ENCODE data around the gene GSAP.
"Not testable (repeated sequence)": the region's sequence is repeated elsewhere in the genome, so short reads cannot be mapped to it uniquely, and the experiment has no call there.

Gene GSAP, protein sequence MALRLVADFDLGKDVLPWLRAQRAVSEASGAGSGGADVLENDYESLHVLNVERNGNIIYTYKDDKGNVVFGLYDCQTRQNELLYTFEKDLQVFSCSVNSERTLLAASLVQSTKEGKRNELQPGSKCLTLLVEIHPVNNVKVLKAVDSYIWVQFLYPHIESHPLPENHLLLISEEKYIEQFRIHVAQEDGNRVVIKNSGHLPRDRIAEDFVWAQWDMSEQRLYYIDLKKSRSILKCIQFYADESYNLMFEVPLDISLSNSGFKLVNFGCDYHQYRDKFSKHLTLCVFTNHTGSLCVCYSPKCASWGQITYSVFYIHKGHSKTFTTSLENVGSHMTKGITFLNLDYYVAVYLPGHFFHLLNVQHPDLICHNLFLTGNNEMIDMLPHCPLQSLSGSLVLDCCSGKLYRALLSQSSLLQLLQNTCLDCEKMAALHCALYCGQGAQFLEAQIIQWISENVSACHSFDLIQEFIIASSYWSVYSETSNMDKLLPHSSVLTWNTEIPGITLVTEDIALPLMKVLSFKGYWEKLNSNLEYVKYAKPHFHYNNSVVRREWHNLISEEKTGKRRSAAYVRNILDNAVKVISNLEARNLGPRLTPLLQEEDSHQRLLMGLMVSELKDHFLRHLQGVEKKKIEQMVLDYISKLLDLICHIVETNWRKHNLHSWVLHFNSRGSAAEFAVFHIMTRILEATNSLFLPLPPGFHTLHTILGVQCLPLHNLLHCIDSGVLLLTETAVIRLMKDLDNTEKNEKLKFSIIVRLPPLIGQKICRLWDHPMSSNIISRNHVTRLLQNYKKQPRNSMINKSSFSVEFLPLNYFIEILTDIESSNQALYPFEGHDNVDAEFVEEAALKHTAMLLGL

DNA sequence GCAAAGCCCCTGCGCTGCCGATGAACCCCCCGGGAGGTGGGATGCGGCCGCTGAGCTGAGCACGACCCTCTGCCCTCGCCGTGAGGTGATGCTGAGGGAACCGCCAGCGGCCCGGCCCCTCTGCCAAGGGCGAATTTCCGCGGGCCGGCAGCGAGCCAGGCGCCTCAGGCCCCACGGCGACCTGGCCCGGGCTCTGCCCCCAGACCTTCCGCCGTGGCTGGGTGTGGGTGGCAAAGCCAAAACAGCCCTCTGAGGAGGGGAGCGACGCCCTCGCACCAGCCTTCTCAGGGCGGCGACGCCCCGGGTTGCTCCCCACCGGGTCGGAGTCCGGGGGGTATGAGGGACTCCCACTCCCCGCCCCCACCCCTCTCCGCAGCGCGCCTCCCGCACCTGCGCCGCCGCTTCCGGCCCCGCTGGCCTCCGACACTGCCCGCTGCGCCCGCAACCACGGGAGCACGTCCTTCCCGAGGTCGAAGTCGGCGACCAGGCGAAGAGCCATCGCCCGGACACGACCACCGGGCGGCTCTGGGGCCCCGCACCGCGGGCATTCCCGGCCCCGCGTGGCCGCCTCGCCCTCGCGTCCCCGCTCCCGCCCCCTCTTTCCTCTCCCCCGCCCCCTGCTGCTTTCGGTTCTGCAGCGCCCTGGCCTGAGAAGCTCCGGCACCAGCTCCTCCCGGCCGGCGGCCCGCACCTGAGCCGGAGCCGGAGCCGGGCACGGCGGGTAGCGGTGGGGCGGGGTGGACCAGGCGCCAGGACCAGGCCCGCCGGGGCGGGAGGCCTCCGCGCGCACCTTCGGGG, at the start of gene GSAP:
Gene GSAP (minus strand): TSS at position 527 of the 798 bp plus-strand sequence. CDS start 28 bp downstream, at position 499.
- no peak within 1 kb of the TSS for H3K4me3 ChIP-seq (ENCODE audit: low read length)
- peaks cover 14% of the 10 kb centered on the region for H3K4me1 ChIP-seq (ENCODE audit: insufficient read depth, low read length)
- H3K27me3 ChIP-seq (ENCODE audit: insufficient read depth, low read length): no peaks in the 10 kb centered on the region
- no peaks in the 10 kb centered on the region for H3K36me3 ChIP-seq (ENCODE audit: insufficient read depth, low read length)
- no peaks in the 10 kb centered on the region for H3K9me3 ChIP-seq (ENCODE audit: low read length)
- no peak within 1 kb of the TSS for H2AFZ ChIP-seq (ENCODE audit: low read depth, low read length)

DNA sequence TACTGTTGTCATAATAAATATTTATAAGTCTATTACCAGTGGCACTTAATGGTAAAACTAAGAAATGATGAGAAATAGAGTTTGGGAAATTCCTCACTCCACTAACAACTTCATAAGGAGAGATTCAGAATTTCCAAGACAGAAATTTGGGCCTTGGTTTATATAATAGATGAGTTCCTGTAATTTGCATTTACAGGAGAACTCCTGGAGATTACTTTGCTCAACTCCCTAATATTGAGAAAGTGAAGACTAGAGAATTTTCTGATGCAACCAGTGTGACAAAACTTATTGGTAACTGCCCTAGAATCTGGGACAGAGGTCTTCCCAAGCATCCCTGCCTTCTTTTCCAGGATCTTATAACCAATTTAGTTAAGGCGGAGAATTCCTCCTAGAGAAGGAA, 49.1 kb upstream of the GSAP start:
- H2AFZ ChIP-seq (ENCODE audit: low read depth, low read length): no peak overlapping the region
- H3K36me3 ChIP-seq (ENCODE audit: insufficient read depth, low read length): no peaks in the 10 kb centered on the region
- H3K9me3 ChIP-seq (ENCODE audit: low read length): no peaks in the 10 kb centered on the region
- no peaks in the 10 kb centered on the region for H3K27me3 ChIP-seq (ENCODE audit: insufficient read depth, low read length)
- H3K4me1 ChIP-seq (ENCODE audit: insufficient read depth, low read length): no peaks in the 10 kb centered on the region
- no peak overlapping the region for H3K4me3 ChIP-seq (ENCODE audit: low read length)

DNA sequence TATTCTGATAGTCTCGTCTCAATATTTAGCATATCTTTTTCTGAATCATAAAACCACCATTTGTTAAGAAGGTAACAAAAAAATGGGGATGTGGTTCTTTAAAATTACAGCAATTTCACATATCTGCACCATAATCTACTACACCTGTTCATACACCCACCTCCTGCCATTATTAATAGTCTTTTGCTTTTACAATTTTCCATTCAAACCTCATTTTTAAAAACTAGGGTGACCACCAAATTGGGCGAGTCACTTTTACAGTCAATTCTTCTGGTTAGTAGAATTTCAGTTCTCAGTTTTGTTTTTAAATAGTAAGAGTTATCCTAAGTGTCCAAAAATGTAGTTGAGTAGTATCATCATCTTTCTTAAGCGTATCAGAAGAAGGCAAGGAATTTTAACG, 48.4 kb upstream of the GSAP start:
- Histone ChIP-seq H3K4me1 (ENCODE audit: insufficient read depth, low read length) (no peaks in the 10 kb centered on the region), H3K9me3 (ENCODE audit: low read length) (no peaks in the 10 kb centered on the region), H3K27me3 (ENCODE audit: insufficient read depth, low read length) (no peaks in the 10 kb centered on the region), H3K36me3 (ENCODE audit: insufficient read depth, low read length) (no peaks in the 10 kb centered on the region), H3K4me3 (ENCODE audit: low read length) (no peak overlapping the region), H2AFZ (ENCODE audit: low read depth, low read length) (no peak overlapping the region)

DNA sequence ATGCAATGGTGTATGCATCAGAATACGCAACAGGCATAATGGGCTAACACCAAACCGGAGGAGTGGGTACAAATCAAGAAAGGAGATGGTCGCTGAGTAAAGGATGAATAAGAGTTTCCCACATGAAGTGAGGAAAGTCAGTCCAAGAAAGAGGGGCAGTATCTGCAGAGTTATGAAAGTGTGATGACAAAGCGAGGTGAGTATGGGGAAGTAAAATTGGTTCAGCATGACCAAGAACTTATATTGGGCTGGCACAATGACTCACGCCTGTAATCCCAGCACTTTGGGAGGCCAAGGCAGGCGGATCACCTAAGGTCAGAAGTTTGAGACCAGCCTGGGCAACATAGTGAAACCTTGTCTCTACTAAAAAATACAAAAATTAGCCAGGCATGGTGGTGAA, 47.5 kb upstream of the GSAP start:
- not testable (repeated sequence) for H3K27me3 ChIP-seq (ENCODE audit: insufficient read depth, low read length); H3K9me3 ChIP-seq (ENCODE audit: low read length); H3K4me3 ChIP-seq (ENCODE audit: low read length); H3K4me1 ChIP-seq (ENCODE audit: insufficient read depth, low read length); H2AFZ ChIP-seq (ENCODE audit: low read depth, low read length); H3K36me3 ChIP-seq (ENCODE audit: insufficient read depth, low read length)

- H3K4me3 ChIP-seq (ENCODE audit: low read length): no peak overlapping the region
- no peaks in the 10 kb centered on the region for H3K9me3 ChIP-seq (ENCODE audit: low read length)
- H3K27me3 ChIP-seq (ENCODE audit: insufficient read depth, low read length): no peaks in the 10 kb centered on the region
- H3K36me3 ChIP-seq (ENCODE audit: insufficient read depth, low read length): no peaks in the 10 kb centered on the region
- no peak overlapping the region for H2AFZ ChIP-seq (ENCODE audit: low read depth, low read length)
- no peaks in the 10 kb centered on the region for H3K4me1 ChIP-seq (ENCODE audit: insufficient read depth, low read length)
Observed at GRCh38 chr7:77461842-77462241, 45.7 kb upstream of the GSAP start.

DNA sequence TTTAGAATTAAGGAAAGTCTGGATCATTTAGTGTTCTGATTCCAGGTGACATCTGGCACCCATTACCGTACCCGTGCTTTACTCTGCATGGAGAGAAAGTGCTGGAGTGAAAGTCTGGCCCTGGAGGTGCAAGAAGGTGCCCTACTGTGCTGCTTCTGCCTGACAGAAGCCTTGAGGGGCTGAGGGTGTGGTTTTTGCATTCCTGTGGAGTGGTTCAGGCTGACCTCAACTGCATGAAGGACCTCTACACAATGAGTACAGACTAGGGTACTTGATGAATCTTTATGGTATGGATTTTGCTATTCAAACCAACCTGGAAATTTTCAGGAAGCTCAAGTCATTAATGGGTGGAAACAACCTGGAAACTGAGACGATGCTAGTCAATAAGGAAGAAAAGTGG, 45.1 kb upstream of the GSAP start:
- H3K9me3 ChIP-seq (ENCODE audit: low read length): no peaks in the 10 kb centered on the region

DNA sequence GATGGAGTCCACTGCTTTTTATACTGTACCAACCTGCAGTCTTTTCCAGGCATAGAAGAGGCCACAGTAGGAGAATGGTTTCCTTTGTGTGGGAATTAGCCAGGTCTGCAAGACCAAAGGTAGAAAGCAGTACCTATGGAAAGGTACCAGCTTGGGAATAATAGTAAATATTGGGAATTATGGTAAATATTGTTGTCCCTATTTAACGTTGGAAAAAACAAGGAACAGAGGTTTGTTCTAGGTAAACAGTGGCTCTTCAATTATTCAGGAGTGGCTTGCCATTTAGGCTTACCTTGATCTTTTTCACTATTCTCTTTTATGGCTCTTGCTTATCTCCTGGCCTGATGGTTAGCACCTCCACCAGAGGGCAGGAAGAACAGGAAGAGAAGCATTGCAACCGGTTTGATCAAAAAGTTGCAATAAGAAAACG, 43.9 kb upstream of the GSAP start:
- Histone ChIP-seq H3K36me3 (ENCODE audit: insufficient read depth, low read length) (no peaks in the 10 kb centered on the region), H2AFZ (ENCODE audit: low read depth, low read length) (no peak overlapping the region), H3K4me1 (ENCODE audit: insufficient read depth, low read length) (no peaks in the 10 kb centered on the region), H3K27me3 (ENCODE audit: insufficient read depth, low read length) (no peaks in the 10 kb centered on the region), H3K9me3 (ENCODE audit: low read length) (no peaks in the 10 kb centered on the region), H3K4me3 (ENCODE audit: low read length) (no peak overlapping the region)

More for the DNA sequence above, 45.1 kb upstream of the GSAP start:
- H3K27me3 ChIP-seq (ENCODE audit: insufficient read depth, low read length): no peaks in the 10 kb centered on the region
- no peak overlapping the region for H2AFZ ChIP-seq (ENCODE audit: low read depth, low read length)
- H3K36me3 ChIP-seq (ENCODE audit: insufficient read depth, low read length): no peaks in the 10 kb centered on the region
- no peak overlapping the region for H3K4me3 ChIP-seq (ENCODE audit: low read length)
- H3K4me1 ChIP-seq (ENCODE audit: insufficient read depth, low read length): no peaks in the 10 kb centered on the region

DNA sequence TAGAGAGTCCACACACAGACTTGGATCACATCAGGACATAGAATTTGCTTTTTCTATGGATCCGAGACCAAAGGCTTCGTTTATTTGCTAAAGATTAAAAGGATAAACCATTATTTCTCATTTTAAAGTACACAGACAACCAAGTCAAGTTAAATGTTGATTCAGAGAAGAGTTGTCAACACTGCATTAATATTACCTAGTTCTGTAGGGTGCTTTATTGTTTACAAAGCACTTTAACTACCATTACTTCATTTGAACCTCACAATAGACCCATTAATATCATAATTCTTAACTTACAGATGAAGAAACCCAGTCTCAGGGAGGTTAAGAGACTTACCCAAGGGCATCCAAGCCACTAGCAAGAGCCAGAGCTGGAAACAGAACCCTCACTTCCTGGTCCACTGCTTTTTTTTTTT, 43.2 kb upstream of the GSAP start:
- H3K9me3 ChIP-seq (ENCODE audit: low read length): no peaks in the 10 kb centered on the region
- no peaks in the 10 kb centered on the region for H3K36me3 ChIP-seq (ENCODE audit: insufficient read depth, low read length)
- no peak overlapping the region for H2AFZ ChIP-seq (ENCODE audit: low read depth, low read length)
- H3K4me1 ChIP-seq (ENCODE audit: insufficient read depth, low read length): no peaks in the 10 kb centered on the region
- H3K4me3 ChIP-seq (ENCODE audit: low read length): no peak overlapping the region
- H3K27me3 ChIP-seq (ENCODE audit: insufficient read depth, low read length): no peaks in the 10 kb centered on the region

DNA sequence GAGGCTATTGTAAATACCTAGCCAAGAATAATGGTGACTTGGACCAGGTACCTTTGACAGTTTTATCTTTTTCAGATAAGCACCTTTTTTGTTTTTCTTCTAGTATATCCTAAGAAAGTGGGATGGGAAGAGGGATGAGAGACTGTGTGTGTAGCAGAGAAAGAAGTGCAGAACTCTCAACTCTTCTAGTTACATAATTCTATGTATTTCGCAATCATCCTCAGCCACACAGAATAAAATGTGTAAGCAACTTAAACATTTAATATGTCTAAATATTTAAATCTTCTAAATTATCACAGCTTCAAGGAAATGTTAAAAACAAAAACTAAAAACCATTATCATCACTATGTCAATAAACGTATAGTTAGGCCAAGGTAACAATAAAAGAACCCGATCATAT, 42.6 kb upstream of the GSAP start:
- H3K9me3 ChIP-seq (ENCODE audit: low read length): no peaks in the 10 kb centered on the region
- H3K36me3 ChIP-seq (ENCODE audit: insufficient read depth, low read length): no peaks in the 10 kb centered on the region
- no peaks in the 10 kb centered on the region for H3K27me3 ChIP-seq (ENCODE audit: insufficient read depth, low read length)
- no peak overlapping the region for H3K4me3 ChIP-seq (ENCODE audit: low read length)
- H3K4me1 ChIP-seq (ENCODE audit: insufficient read depth, low read length): no peaks in the 10 kb centered on the region
- H2AFZ ChIP-seq (ENCODE audit: low read depth, low read length): no peak overlapping the region

DNA sequence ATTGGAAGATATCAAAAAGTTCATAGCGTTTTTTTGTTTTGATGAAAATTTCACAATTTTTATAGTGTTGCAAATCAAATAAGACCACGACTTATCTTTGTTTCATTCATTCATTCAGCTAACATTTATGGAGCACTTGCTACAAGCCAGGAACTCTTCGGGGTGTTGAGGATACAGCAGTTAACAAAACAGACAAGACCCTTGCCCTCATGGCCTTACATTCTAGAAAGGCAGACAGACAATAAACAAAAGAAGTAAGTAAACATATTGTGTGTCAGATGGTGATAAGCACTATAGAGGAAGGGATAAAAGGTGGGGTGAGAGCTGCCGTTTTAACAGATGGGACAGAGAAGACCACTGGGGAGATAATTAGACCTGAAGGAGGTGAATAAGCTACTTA, 41.6 kb upstream of the GSAP start:
- Histone ChIP-seq H2AFZ (ENCODE audit: low read depth, low read length) (no peak overlapping the region), H3K27me3 (ENCODE audit: insufficient read depth, low read length) (no peaks in the 10 kb centered on the region), H3K4me1 (ENCODE audit: insufficient read depth, low read length) (no peaks in the 10 kb centered on the region), H3K4me3 (ENCODE audit: low read length) (no peak overlapping the region), H3K9me3 (ENCODE audit: low read length) (no peaks in the 10 kb centered on the region), H3K36me3 (ENCODE audit: insufficient read depth, low read length) (no peaks in the 10 kb centered on the region)

GRCh38 chr7:77456696-77457095, 40.5 kb upstream of the GSAP start:
- H3K9me3 ChIP-seq (ENCODE audit: low read length): no peaks in the 10 kb centered on the region
- no peaks in the 10 kb centered on the region for H3K4me1 ChIP-seq (ENCODE audit: insufficient read depth, low read length)
- H3K4me3 ChIP-seq (ENCODE audit: low read length): no peak overlapping the region
- no peaks in the 10 kb centered on the region for H3K36me3 ChIP-seq (ENCODE audit: insufficient read depth, low read length)
- H3K27me3 ChIP-seq (ENCODE audit: insufficient read depth, low read length): no peaks in the 10 kb centered on the region
- no peak overlapping the region for H2AFZ ChIP-seq (ENCODE audit: low read depth, low read length)

DNA sequence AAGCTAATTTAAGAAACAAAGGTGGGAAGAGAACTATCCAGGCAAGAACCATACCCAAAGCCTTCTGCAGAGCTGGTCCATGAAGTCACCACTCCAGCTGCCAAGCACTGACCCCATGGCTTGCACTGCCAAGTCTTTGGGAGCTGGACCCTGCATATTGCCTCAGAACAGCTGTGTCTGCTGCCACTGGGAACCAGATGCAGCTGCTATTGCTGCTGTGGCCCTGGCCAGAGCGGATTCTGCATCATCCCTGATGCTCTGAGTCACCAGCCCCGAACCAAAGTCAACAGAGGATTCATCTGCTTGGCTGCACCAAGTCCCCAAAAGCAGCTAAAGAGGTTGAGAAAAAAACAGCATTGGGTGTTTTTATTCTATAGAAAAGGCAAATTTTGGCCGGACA, 39.2 kb upstream of the GSAP start:
- H2AFZ ChIP-seq (ENCODE audit: low read depth, low read length): no peak overlapping the region
- no peaks in the 10 kb centered on the region for H3K36me3 ChIP-seq (ENCODE audit: insufficient read depth, low read length)
- no peaks in the 10 kb centered on the region for H3K4me1 ChIP-seq (ENCODE audit: insufficient read depth, low read length)
- H3K9me3 ChIP-seq (ENCODE audit: low read length): no peaks in the 10 kb centered on the region
- no peak overlapping the region for H3K4me3 ChIP-seq (ENCODE audit: low read length)
- H3K27me3 ChIP-seq (ENCODE audit: insufficient read depth, low read length): no peaks in the 10 kb centered on the region

DNA sequence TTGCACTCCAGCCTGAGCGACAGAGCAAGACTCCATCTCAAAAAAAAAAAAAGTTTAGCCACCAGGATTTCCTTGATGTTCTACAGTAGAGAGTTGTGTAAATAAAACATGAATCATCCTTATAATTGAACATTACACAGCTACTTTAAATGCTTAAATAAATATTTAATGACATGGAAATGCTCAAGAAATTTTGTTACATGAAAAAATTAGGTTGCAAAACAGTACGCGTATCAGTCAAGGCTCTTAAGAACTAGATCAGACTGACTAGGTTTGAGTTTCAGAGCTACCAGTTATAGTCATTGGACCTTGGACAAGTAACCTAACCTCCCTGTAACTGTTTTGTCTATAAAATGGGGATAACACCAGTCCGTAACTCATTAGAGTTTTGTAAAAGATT, 38.7 kb upstream of the GSAP start:
- H3K36me3 ChIP-seq (ENCODE audit: insufficient read depth, low read length): no peaks in the 10 kb centered on the region
- H2AFZ ChIP-seq (ENCODE audit: low read depth, low read length): no peak overlapping the region
- H3K9me3 ChIP-seq (ENCODE audit: low read length): no peaks in the 10 kb centered on the region
- no peaks in the 10 kb centered on the region for H3K4me1 ChIP-seq (ENCODE audit: insufficient read depth, low read length)
- H3K27me3 ChIP-seq (ENCODE audit: insufficient read depth, low read length): no peaks in the 10 kb centered on the region
- H3K4me3 ChIP-seq (ENCODE audit: low read length): no peak overlapping the region
